SU-DHL-6 (cell line): Measurements from ENCODE around the gene NCAM2.

Source experiments
- H2AFZ ChIP-seq: fragments of 200-600 bp; sonication (generic); 2 replicates; pipeline ENCODE4 v1.6.1; 2014; ENCODE audit warnings: low read depth, mild to moderate bottlenecking, moderate library complexity, mixed read lengths, antibody characterized with exemption, low read length; ENCODE audit not compliant: severe bottlenecking
- H3F3A ChIP-seq: fragments of 200-600 bp; shearing (Covaris generic); 2 replicates; pipeline ENCODE4 v1.6.0; 2016; ENCODE audit warnings: antibody characterized with exemption, mild to moderate bottlenecking; ENCODE audit not compliant: insufficient read depth
- H3K27ac ChIP-seq: fragments of 200-600 bp; sonication (generic); 2 replicates; pipeline ENCODE4 v1.5.1; 2016; ENCODE audit warnings: low read depth, mild to moderate bottlenecking, low read length, moderate library complexity, mixed read lengths
- H3K27me3 ChIP-seq: fragments of 200-600 bp; sonication (generic), shearing (Covaris generic); 2 replicates; pipeline ENCODE4 v1.6.0; 2014; ENCODE audit warnings: mild to moderate bottlenecking, low read length
- H3K36me3 ChIP-seq: fragments of 200-600 bp; sonication (generic); 2 replicates; pipeline ENCODE4 v1.6.1; 2014; ENCODE audit warnings: mild to moderate bottlenecking, low read length, mixed read lengths
- H3K4me2 ChIP-seq: fragments of 300-600, 200-600 bp; shearing (Covaris generic), sonication (generic); 2 replicates; pipeline ENCODE4 v1.6.0; 2014; ENCODE audit warnings: low read length, low read depth, mild to moderate bottlenecking; ENCODE audit not compliant: poor library complexity, severe bottlenecking
- H3K4me3 ChIP-seq: fragments of 200-600 bp; sonication (generic); 2 replicates; pipeline ENCODE4 v1.5.1; 2014; ENCODE audit warnings: antibody characterized with exemption, low read length, mild to moderate bottlenecking, mixed read lengths; ENCODE audit not compliant: insufficient read depth, poor library complexity, severe bottlenecking
- H3K79me2 ChIP-seq: fragments of 200-600 bp; sonication (generic); 2 replicates; pipeline ENCODE4 v1.6.1; 2014; ENCODE audit warnings: mild to moderate bottlenecking, low read length, moderate library complexity; ENCODE audit not compliant: insufficient read depth
- H3K9ac ChIP-seq: fragments of 200-600 bp; sonication (generic); 2 replicates; pipeline ENCODE4 v1.7.0; 2014; ENCODE audit warnings: mild to moderate bottlenecking, low read length
- H3K9me2 ChIP-seq: fragments of 200-600 bp; sonication (generic); replicated peaks from 2 replicates; pipeline ENCODE4 v1.6.1; 2014; ENCODE audit warnings: low read length; ENCODE audit not compliant: insufficient read depth
- H3K9me3 ChIP-seq: fragments of 200-600 bp; sonication (generic); 2 replicates; pipeline ENCODE4 v1.6.1; 2014; ENCODE audit warnings: low read length, mixed read lengths; ENCODE audit not compliant: insufficient read depth
- H4K20me1 ChIP-seq: fragments of 200-600 bp; sonication (generic); 2 replicates; pipeline ENCODE4 v1.6.1; 2014; ENCODE audit warnings: low read depth, mild to moderate bottlenecking, antibody characterized with exemption, low read length, moderate library complexity, mixed read lengths
- CTCF ChIP-seq: fragments of 200-600 bp; sonication (generic); IDR thresholded peaks from one replicate; pipeline ENCODE4 v1.5.1; 2017; ENCODE audit warnings: antibody characterized with exemption, mild to moderate bottlenecking, low read length, moderate library complexity; ENCODE audit not compliant: insufficient read depth, poor library complexity, severe bottlenecking
- EZH2phosphoT487 ChIP-seq: fragments of 200-600 bp; sonication (generic), shearing (Covaris generic); conservative IDR thresholded peaks from 2 replicates; pipeline ENCODE4 v1.6.1; 2018; ENCODE audit warnings: mild to moderate bottlenecking, antibody characterized with exemption, low read length, moderate library complexity, mixed read lengths

Gene NCAM2

DNA sequence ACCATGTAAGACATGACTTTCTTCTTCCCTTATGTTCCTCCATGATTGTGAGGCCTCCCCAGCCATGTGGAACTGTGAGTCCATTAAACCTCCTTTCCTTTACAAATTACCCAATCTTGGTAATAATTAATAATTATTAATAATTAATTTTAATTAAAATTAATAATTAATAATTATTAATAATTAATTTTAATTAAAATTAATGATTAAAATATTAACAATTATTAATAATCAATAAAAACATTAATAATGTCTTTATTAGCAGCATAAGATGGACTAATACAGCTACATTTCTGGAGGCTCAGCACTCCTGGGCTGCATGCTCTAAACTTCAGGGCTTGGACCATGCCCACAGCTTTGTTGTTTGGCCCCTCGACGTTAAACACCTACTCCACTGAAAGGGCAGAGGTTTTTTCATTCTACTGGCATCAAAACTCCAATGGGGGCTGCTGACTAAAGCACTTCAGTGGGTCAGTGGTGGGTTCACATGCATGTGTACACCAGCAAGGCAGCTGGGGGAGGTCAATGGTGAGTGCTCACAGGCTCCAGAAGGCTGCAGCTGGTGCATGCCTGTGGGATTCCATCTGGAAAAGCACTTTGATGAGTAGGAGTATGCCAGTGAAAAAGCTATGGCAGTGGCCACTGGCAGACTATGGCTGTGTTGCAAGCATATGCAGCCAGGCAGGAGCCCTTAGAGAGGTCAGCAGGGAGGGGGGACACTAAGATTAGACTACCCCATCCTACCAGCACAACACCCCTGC lies 561.3 kb downstream of the NCAM2 start:
- Histone ChIP-seq H3K4me3 (no peak overlapping the region), H3K27ac (no peak overlapping the region), H3K9me3 (peaks cover 23% of the 10 kb centered on the region; the same call in 1 of the 2 replicates), H4K20me1 (no peaks in the 10 kb centered on the region), H2AFZ (no peak overlapping the region), H3K9me2 (no peaks in the 10 kb centered on the region), H3K4me2 (no peak overlapping the region), H3K79me2 (no peaks in the 10 kb centered on the region), H3K9ac (no peak overlapping the region), H3K36me3 (no peaks in the 10 kb centered on the region), H3K27me3 (no peaks in the 10 kb centered on the region), H3F3A (no peaks in the 10 kb centered on the region)
- TF ChIP-seq EZH2phosphoT487 = no peak
- no peak for TF ChIP-seq CTCF
